Measurements from ENCODE around the gene ZNF280A.

Gene ZNF280A

GRCh38 chr22:22520020-22520656 lies at the start of gene ZNF280A:
Gene ZNF280A (minus strand): TSS chr22:22520270. CDS start chr22:22515630, 4,640 bp downstream.
- DNase-seq: no peak

- no peak for DNase-seq
Observed at GRCh38 chr22:22569218-22569617, 49.1 kb upstream of the ZNF280A start.

GRCh38 chr22:22565981-22566380 lies 45.9 kb upstream of the ZNF280A start:
- DNase-seq: no peak

- no peak for DNase-seq
Observed at GRCh38 chr22:22558972-22559603, 39.0 kb upstream of the ZNF280A start, which contains the start of gene PRAME. Gene PRAME (minus strand): TSS chr22:22559265. CDS start chr22:22556832, 2,433 bp downstream.

- DNase-seq: no peak
Observed at GRCh38 chr22:22558071-22558971, 38.3 kb upstream of the ZNF280A start.

- DNase-seq: no peak
Observed at GRCh38 chr22:22556995-22557925, 37.2 kb upstream of the ZNF280A start.

- no peak for DNase-seq
Observed at GRCh38 chr22:22556578-22556977, 36.5 kb upstream of the ZNF280A start.

- DNase-seq: no peak
Observed at GRCh38 chr22:22555596-22555995, 35.5 kb upstream of the ZNF280A start.

GRCh38 chr22:22554587-22555284 lies 34.7 kb upstream of the ZNF280A start:
- DNase-seq: no peak

- DNase-seq: no peak
Observed at GRCh38 chr22:22553735-22554586, 33.9 kb upstream of the ZNF280A start.

GRCh38 chr22:22553141-22553540 lies 33.1 kb upstream of the ZNF280A start:
- no peak for DNase-seq

GRCh38 chr22:22552630-22553029 lies 32.6 kb upstream of the ZNF280A start:
- no peak for DNase-seq

GRCh38 chr22:22550789-22551434 lies 30.8 kb upstream of the ZNF280A start:
- no peak for DNase-seq

- DNase-seq: no peak
Observed at GRCh38 chr22:22548910-22549309, 28.8 kb upstream of the ZNF280A start.

GRCh38 chr22:22548317-22548716 lies 28.2 kb upstream of the ZNF280A start:
- no peak for DNase-seq

- no peak for DNase-seq
Observed at GRCh38 chr22:22547692-22548300, 27.7 kb upstream of the ZNF280A start.

- DNase-seq: no peak
Observed at GRCh38 chr22:22547226-22547625, 27.2 kb upstream of the ZNF280A start.

GRCh38 chr22:22546490-22546889 lies 26.4 kb upstream of the ZNF280A start:
- no peak for DNase-seq

GRCh38 chr22:22545084-22545483 lies 25.0 kb upstream of the ZNF280A start:
- DNase-seq: no peak
